PC-3 (cell line): ENCODE results near the gene CARD6.

ENCODE experiments used
- EZH2 ChIP-seq: fragments of 300-600 bp; sonication (generic); IDR thresholded peaks from one replicate; pipeline ENCODE4 v1.6.1; 2017; ENCODE audit warnings: antibody characterized with exemption, mild to moderate bottlenecking, low read length; ENCODE audit not compliant: unreplicated experiment
- TF ChIP-seq, protein P1 (sequence below): fragments of 300-600 bp; sonication (generic); conservative IDR thresholded peaks from 2 replicates; pipeline ENCODE4 v1.5.1; 2017; ENCODE audit warnings: antibody characterized with exemption, low read depth, mild to moderate bottlenecking, low read length

GRCh38 chr5:40798801-40799210 is 42.4 kb upstream of the CARD6 start:
- TF ChIP-seq, protein P1, sequence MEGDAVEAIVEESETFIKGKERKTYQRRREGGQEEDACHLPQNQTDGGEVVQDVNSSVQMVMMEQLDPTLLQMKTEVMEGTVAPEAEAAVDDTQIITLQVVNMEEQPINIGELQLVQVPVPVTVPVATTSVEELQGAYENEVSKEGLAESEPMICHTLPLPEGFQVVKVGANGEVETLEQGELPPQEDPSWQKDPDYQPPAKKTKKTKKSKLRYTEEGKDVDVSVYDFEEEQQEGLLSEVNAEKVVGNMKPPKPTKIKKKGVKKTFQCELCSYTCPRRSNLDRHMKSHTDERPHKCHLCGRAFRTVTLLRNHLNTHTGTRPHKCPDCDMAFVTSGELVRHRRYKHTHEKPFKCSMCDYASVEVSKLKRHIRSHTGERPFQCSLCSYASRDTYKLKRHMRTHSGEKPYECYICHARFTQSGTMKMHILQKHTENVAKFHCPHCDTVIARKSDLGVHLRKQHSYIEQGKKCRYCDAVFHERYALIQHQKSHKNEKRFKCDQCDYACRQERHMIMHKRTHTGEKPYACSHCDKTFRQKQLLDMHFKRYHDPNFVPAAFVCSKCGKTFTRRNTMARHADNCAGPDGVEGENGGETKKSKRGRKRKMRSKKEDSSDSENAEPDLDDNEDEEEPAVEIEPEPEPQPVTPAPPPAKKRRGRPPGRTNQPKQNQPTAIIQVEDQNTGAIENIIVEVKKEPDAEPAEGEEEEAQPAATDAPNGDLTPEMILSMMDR, result no peak
- TF ChIP-seq EZH2, result no peak
